Measurements from ENCODE around the gene PI16. TPM values are rescaled to one million over a fixed set of nuclear protein-coding genes. Genes with fewer than 3 reads are reported as not detected.

The PI16 gene, protein sequence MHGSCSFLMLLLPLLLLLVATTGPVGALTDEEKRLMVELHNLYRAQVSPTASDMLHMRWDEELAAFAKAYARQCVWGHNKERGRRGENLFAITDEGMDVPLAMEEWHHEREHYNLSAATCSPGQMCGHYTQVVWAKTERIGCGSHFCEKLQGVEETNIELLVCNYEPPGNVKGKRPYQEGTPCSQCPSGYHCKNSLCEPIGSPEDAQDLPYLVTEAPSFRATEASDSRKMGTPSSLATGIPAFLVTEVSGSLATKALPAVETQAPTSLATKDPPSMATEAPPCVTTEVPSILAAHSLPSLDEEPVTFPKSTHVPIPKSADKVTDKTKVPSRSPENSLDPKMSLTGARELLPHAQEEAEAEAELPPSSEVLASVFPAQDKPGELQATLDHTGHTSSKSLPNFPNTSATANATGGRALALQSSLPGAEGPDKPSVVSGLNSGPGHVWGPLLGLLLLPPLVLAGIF
- total RNA-seq: 10 to 100 TPM in 1 of 4 donors, 1 to 10 TPM in 3; 2.8 to 17.2 (median 3.9) TPM

DNA sequence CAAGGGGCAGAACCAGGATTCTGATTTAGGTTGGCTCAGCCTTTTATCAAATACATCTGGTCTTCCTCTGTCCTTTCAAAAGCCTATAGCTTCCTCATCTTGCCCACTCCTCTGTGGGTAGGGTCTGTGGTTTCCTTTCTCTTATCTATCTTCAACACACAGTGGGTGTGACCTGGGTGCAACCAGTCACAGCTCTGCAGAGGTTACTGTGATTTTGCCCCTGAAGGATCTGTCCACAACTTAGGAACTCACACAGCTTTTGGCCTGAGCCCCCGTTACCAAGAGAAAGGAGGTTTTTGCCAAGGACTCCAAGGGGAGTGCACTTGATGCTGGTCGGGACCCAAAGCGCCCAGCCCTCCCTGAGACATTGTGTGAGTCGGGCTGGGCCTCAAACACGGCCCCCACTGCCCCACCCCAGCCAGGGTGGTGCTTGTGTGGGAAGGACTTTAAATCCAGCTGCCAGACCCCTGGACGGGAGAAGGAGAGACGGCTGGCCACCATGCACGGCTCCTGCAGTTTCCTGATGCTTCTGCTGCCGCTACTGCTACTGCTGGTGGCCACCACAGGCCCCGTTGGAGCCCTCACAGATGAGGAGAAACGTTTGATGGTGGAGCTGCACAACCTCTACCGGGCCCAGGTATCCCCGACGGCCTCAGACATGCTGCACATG lies at the start of gene PI16:
Gene PI16 (plus strand): TSS at position 477 of the 670 bp plus-strand sequence. CDS start 23 bp downstream, at position 500.
- Histone ChIP-seq H3K9me3 (no peaks in the 10 kb centered on the region), H3K36me3 (no peaks in the 10 kb centered on the region), H3K4me3 (peak within 1 kb of the TSS; percentile 20), H3K27ac (peak within 1 kb of the TSS; percentile 2), H3K27me3 (no peaks in the 10 kb centered on the region), H3K4me1 (peaks cover 40% of the 10 kb centered on the region)
- TF ChIP-seq POLR2AphosphoS5 (IDR thresholded peaks at IDR 0.05) (no peak), EP300 (IDR thresholded peaks at IDR 0.05) (no peak), POLR2A (IDR thresholded peaks at IDR 0.05) (no peak)
- TF ChIP-seq, protein P1, sequence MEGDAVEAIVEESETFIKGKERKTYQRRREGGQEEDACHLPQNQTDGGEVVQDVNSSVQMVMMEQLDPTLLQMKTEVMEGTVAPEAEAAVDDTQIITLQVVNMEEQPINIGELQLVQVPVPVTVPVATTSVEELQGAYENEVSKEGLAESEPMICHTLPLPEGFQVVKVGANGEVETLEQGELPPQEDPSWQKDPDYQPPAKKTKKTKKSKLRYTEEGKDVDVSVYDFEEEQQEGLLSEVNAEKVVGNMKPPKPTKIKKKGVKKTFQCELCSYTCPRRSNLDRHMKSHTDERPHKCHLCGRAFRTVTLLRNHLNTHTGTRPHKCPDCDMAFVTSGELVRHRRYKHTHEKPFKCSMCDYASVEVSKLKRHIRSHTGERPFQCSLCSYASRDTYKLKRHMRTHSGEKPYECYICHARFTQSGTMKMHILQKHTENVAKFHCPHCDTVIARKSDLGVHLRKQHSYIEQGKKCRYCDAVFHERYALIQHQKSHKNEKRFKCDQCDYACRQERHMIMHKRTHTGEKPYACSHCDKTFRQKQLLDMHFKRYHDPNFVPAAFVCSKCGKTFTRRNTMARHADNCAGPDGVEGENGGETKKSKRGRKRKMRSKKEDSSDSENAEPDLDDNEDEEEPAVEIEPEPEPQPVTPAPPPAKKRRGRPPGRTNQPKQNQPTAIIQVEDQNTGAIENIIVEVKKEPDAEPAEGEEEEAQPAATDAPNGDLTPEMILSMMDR (IDR thresholded peaks at IDR 0.05): no peak
- 57% methylated on average over 9 of the region's 14 CpGs for WGBS
- DNase-seq (ENCODE audit: low spot score in 2 of 2): peak; percentile 55 to 70

DNA sequence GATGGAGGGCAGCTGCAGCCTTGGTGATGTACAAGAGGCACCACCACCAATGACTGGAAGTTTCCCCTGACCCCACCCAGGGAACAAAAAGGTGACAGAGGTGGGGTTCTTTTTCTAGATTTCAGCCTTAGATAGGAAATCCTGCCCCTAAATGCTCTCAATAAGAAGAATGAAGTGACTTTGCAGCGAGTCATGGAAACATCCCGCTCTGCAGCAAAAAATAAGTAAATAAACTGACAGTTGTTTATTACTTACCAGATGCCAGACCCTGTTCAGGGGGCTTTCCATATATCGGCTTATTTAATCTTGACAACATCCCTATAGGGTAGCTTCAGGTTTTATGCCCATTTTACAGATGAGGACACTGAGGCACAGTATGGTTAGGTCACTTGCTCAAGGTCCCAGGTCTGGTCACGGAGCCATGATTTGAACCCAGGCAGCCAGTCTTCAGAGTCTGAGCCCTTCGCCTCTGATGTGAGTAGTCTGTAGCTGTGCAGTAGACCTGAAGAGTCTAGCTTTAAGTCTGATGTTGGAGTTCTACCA lies 49.6 kb upstream of the PI16 start:
- Histone ChIP-seq H3K27ac (no peak overlapping the region), H3K4me1 (peaks cover 19% of the 10 kb centered on the region), H3K27me3 (no peaks in the 10 kb centered on the region), H3K9me3 (no peaks in the 10 kb centered on the region), H3K36me3 (peaks cover 59% of the 10 kb centered on the region), H3K4me3 (no peak overlapping the region)
- no peak for DNase-seq (ENCODE audit: low spot score in 2 of 2)
- TF ChIP-seq POLR2A (IDR thresholded peaks at IDR 0.05) (no peak), POLR2AphosphoS5 (IDR thresholded peaks at IDR 0.05) (no peak), EP300 (IDR thresholded peaks at IDR 0.05) (no peak)
- TF ChIP-seq, protein P1 (IDR thresholded peaks at IDR 0.05): no peak
- 96% methylated on average over 5 of the region's 5 CpGs for WGBS

DNA sequence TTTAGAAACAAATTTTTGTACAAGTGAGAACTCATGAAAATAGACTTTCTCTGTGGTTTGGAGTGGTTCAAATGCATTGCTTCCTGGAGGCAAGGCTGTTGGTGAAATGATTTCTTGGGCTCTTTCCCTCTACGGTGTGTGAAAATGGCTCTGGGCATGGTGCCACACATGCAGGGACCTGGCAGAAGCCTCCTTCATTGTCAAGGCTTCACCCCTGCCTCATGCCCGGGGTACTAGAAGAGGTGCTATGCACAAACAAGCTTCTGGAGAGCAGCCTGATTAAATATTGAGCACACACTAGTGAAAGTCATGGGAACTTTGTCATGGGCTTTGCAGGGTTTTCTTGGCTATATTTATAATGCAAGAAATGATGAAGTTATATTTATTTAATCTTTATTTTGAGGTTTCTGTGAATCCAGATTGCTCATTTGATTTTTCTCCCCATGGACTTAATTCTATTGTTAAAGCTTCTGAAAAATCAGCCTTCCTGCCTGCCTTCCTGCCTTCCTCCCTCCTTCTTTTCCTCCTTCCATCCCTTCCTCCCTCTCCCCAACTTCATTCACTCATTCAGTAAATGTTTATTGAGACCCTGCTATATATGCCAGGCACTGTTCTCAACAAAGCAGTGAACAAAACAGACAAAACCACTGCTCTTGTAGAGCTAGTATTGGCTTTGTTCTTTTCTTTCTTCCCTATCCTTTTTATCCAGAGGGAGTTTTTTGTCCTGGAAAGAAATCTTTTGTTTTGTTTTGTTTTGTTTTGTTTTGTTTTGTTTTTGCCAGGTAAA lies 47.8 kb upstream of the PI16 start:
- no peak for DNase-seq (ENCODE audit: low spot score in 2 of 2)
- no peaks in the 10 kb centered on the region for H3K27me3 ChIP-seq
- WGBS: 28% methylated on average over 2 of the region's 2 CpGs
- peaks cover 43% of the 10 kb centered on the region for H3K36me3 ChIP-seq
- H3K9me3 ChIP-seq: no peaks in the 10 kb centered on the region
- no peak overlapping the region for H3K27ac ChIP-seq
- H3K4me1 ChIP-seq: peaks cover 24% of the 10 kb centered on the region
- no peak overlapping the region for H3K4me3 ChIP-seq
- no peak for TF ChIP-seq EP300 (IDR thresholded peaks at IDR 0.05)

DNA sequence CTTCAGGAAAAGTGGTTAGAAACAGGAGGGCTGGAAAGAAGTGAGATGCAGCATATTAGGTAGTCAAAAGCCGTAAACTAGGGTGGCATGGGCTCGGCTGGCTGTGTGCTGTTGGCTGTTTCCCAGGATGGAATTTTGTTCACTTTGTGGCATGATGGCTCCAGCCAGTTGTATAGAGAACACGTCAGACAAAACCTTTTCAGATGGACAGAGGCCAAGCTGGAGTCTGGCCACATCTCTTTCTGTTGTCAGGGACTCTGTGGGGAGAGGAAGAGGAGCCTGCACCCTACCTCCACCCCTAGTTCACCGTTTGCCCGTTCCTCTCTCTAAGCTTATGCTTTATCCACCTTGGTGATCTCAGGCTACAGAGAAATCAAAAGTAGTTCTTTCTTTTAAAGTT lies 46.8 kb upstream of the PI16 start:
- H3K27ac ChIP-seq: no peak overlapping the region
- H3K4me1 ChIP-seq: peaks cover 34% of the 10 kb centered on the region
- peaks cover 33% of the 10 kb centered on the region for H3K36me3 ChIP-seq
- H3K9me3 ChIP-seq: no peaks in the 10 kb centered on the region
- 41% methylated on average over 5 of the region's 5 CpGs for WGBS
- H3K4me3 ChIP-seq: no peak overlapping the region
- H3K27me3 ChIP-seq: no peaks in the 10 kb centered on the region
- no peak for DNase-seq (ENCODE audit: low spot score in 2 of 2)
- no peak for TF ChIP-seq POLR2A (IDR thresholded peaks at IDR 0.05)
- TF ChIP-seq POLR2AphosphoS5 (IDR thresholded peaks at IDR 0.05): no peak
- TF ChIP-seq EP300 (IDR thresholded peaks at IDR 0.05): no peak
- TF ChIP-seq, protein P1 (IDR thresholded peaks at IDR 0.05): no peak

DNA sequence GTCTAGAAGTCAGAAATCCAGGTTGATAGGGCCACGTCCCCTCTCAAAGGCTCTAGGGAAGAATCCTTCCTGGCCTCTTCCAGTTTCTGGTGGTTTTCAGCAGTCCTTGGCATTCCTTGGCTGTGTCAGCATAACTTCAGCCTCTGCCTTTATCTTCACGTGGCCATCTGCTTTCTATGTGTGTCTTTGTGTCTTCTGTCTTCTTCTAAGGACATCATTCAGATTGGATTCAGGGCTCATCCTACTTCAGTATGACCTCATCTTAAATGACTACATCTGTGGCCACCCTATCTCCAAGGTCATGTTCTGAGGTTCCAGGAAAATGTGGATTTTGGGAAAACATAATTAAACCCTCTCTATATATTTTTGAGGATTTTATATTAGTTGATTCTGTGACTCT lies 45.8 kb upstream of the PI16 start:
- peaks cover 25% of the 10 kb centered on the region for H3K36me3 ChIP-seq
- H3K4me1 ChIP-seq: peaks cover 40% of the 10 kb centered on the region
- H3K9me3 ChIP-seq: no peaks in the 10 kb centered on the region
- TF ChIP-seq EP300 (IDR thresholded peaks at IDR 0.05): no peak
- TF ChIP-seq POLR2AphosphoS5 (IDR thresholded peaks at IDR 0.05): no peak
- TF ChIP-seq POLR2A (IDR thresholded peaks at IDR 0.05): no peak
- TF ChIP-seq, protein P1 (IDR thresholded peaks at IDR 0.05): no peak
- no peak overlapping the region for H3K27ac ChIP-seq
- H3K27me3 ChIP-seq: no peaks in the 10 kb centered on the region
- 70% methylated on average over 2 of the region's 2 CpGs for WGBS
- no peak overlapping the region for H3K4me3 ChIP-seq
- DNase-seq (ENCODE audit: low spot score in 2 of 2): no peak
